HG02870 (cell line): ENCODE data around the gene CCDC197.

Experiments
- ATAC-seq: cut with Tn5 transposase; IDR thresholded peaks from one replicate; pipeline ENCODE4 v1.9.1; 2021; ENCODE audit warnings: mild to moderate bottlenecking, moderate library complexity; ENCODE audit not compliant: unreplicated experiment

Gene CCDC197

GRCh38 chr14:94054936-94055335 is 57.8 kb downstream of the CCDC197 start:
- no peak for ATAC-seq

GRCh38 chr14:94056579-94057308 is 59.6 kb downstream of the CCDC197 start:
- peak; percentile 73 for ATAC-seq

DNA sequence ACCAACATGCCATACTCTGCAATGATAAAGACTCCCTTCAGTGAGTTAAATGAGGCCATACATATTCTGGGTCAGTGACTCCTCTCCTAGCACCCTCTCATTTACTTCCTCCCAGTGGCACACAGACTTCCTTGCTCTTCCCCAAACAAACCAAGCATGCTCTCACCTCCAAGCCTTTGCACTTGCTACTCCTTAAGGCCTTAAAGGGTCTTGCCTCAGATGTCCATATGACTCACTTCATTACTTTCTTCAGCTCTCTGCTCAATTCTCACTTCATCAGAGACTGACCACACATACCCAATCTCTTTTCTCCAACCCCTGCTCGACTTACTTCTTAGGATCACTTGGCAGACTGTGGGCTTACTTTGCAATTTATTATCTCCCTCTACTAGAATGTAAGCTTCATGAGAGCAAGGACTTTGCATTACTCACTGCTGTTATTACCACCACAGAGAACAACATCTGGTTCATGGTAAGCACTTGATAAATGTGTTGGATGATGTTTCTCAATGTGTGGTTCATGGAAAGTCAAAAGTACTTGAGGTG is 61.1 kb downstream of the CCDC197 start:
- peak; percentile 40 for ATAC-seq
